Body of pancreas (tissue), 4 donors: Measurements from ENCODE around the gene GRK3. TPM values are rescaled to one million over a fixed set of nuclear protein-coding genes. Genes with fewer than 3 reads are reported as not detected.
"Not testable (repeated sequence)": the region's sequence is repeated elsewhere in the genome, so short reads cannot be mapped to it uniquely, and the experiment has no call there.

ENCODE experiments used
- ATAC-seq: fragments of 150-250 bp; one replicate; pipeline ENCODE4 v1.9.1; 2016
- DNase-seq, 4 donors: peaks; one replicate each; pipeline ENCODE4 v3.0.0-alpha.2; 2019
- H3K27ac ChIP-seq, 4 donors: fragments of 200-600 bp; sonication (generic); 1 replicate in 3 of 4; 2 replicates in 1 of 4; pipeline versions ENCODE4 v1.5.1 to v1.6.1; 2016 to 2019; ENCODE audit warnings: mild to moderate bottlenecking in 1 of 4, mixed read lengths in 1 of 4, moderate library complexity in 1 of 4
- H3K27me3 ChIP-seq, 2 donors: fragments of 200-600 bp; sonication (generic); one replicate each; pipeline ENCODE4 v1.6.0; 2016; ENCODE audit warnings: mild to moderate bottlenecking in 1 of 2
- H3K36me3 ChIP-seq, 2 donors: fragments of 200-600 bp; sonication (generic); replicated peaks in 1 of 2; 2 replicates each; pipeline ENCODE4 v1.5.1; 2016; ENCODE audit warnings: low read depth in 2 of 2; ENCODE audit not compliant: insufficient read depth in 1 of 2
- H3K4me1 ChIP-seq: fragments of 200-600 bp; sonication (generic); one replicate; pipeline ENCODE4 v1.6.0; 2016
- H3K4me3 ChIP-seq, 2 donors: fragments of 200-600 bp; sonication (generic); 1 replicate in 1 of 2; 2 replicates in 1 of 2; pipeline ENCODE4 v1.5.1; 2016 to 2019
- H3K9me3 ChIP-seq, 3 donors: fragments of 200-600 bp; sonication (generic); 1 replicate in 2 of 3; 2 replicates in 1 of 3; pipeline ENCODE4 v1.5.1; 2016
- CTCF ChIP-seq, 7 experiments: fragments of 450-650 bp in 4 of 7; fragments of 200-600 bp in 3 of 7; sonication (generic) in 3 of 7; IDR thresholded peaks; one replicate each; pipeline ENCODE4 v1.5.1; 2016 to 2019; ENCODE audit warnings: antibody characterized with exemption in 7 of 7
- POLR2A ChIP-seq, 3 donors: fragments of 450-650 bp; IDR thresholded peaks; one replicate each; pipeline ENCODE4 v1.6.1; 2016; ENCODE audit warnings: antibody characterized with exemption in 3 of 3, mild to moderate bottlenecking in 2 of 3
- WGBS, 2 donors: methylation state at CpG; one replicate each; pipeline ENCODE4 v1.1.5; 2017; 5-methylcytosine and 5-hydroxymethylcytosine counted together
- intact Hi-C: fragments of 100-400 bp; cut with DNase I; formaldehyde crosslinking; loops from one replicate; pipeline ENCODE4 v1.15.1; 2023
- total RNA-seq, 2 donors: library from RNA; depleted of rRNA; stranded (reverse); fragments of >200 nt; gene quantifications; one replicate each; pipeline ENCODE4 v1.1.0, GENCODE V29; 2016

GRK3 gene
- total RNA-seq, 2 donors from 2014 or later: 10.4 to 10.9 TPM

- ATAC-seq: no peak
- 44 to 58% methylated on average over 2 of the region's 2 CpGs for WGBS, 2 donors
- H3K27ac ChIP-seq: peak overlapping the region in 1 of 4 donors; percentile 62
Measured at GRCh38 chr22:25566898-25567235, 2.4 kb downstream of the GRK3 start.

GRCh38 chr22:25567251-25567675 is 2.8 kb downstream of the GRK3 start:
- Histone ChIP-seq H3K27me3 (no peaks in the 10 kb centered on the region), H3K27ac (peak overlapping the region in 1 of 4 donors; percentile 62), H3K9me3 (no peaks in the 10 kb centered on the region), H3K4me1 (peaks cover 31% of the 10 kb centered on the region), H3K36me3 (no peaks in the 10 kb centered on the region), H3K4me3 (no peak overlapping the region)
- 55 to 62% methylated on average over 1 of the region's 1 CpG for WGBS, 2 donors
- intact Hi-C loops: no loop called here
- TF ChIP-seq POLR2A (IDR thresholded peaks at IDR 0.05) (no peak), CTCF (IDR thresholded peaks at IDR 0.05) (no peak)
- ATAC-seq: no peak
- DNase-seq: no peak

More at GRCh38 chr22:25566898-25567235, 2.4 kb downstream of the GRK3 start:
- intact Hi-C loops: no loop called here
- no peaks in the 10 kb centered on the region for H3K9me3 ChIP-seq
- no peaks in the 10 kb centered on the region for H3K27me3 ChIP-seq
- TF ChIP-seq CTCF (IDR thresholded peaks at IDR 0.05) (no peak), POLR2A (IDR thresholded peaks at IDR 0.05) (no peak)
- no peak for DNase-seq
- no peaks in the 10 kb centered on the region for H3K36me3 ChIP-seq
- peaks cover 31% of the 10 kb centered on the region for H3K4me1 ChIP-seq
- H3K4me3 ChIP-seq: no peak overlapping the region

DNA sequence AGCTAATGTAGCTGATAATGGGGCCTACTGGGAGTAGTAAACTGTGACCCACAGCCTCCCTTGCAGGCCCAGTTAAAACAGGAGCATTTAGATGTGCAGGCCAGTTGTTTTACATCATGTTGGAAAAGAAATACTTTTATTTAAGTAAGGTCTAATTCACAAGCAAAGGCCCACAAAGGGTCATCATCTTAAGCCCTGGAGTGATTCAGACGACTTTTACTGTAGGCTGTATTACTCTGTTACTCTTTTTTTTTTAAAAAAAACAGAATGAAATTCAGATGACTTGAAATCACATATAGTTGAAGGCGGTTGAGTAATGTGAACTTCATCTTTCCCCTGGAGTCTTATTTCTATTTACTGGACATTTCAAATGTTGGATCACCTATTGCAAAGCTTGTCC is 3.6 kb downstream of the GRK3 start:
- H3K36me3 ChIP-seq, DNase-seq, ATAC-seq, H3K9me3 ChIP-seq, H3K4me3 ChIP-seq, H3K27me3 ChIP-seq, intact Hi-C loops: not testable (repeated sequence)
- 67 to 70% methylated on average over 2 of the region's 2 CpGs for WGBS, 2 donors
- peaks cover 31% of the 10 kb centered on the region for H3K4me1 ChIP-seq
- H3K27ac ChIP-seq: peak overlapping the region in 1 of 4 donors; percentile 62

DNA sequence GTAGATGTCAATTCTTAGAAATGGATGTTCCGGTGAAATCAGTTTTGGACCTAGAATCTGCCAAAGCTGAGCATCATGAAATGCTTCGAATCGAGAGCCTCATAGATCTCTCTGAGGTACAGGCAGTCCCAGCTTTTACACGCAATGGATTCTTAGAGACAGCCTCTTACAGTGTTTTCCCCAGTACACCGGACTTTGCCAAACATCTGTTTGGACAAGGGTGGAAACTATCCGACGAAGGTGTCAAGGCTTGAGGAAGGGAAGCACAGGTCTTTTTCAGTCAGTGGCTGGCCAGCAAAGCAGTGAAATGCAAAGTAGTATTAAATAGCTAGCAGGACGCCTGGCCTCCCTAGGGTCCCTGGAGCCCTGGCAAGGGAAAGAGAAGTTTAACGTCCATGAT is 4.9 kb downstream of the GRK3 start:
- ATAC-seq (no peak), DNase-seq (no peak)
- Histone ChIP-seq H3K27me3 (no peaks in the 10 kb centered on the region), H3K36me3 (no peaks in the 10 kb centered on the region), H3K4me3 (no peak overlapping the region), H3K27ac (peak overlapping the region in 1 of 4 donors; percentile 18), H3K4me1 (peaks cover 23% of the 10 kb centered on the region), H3K9me3 (no peaks in the 10 kb centered on the region)
- TF ChIP-seq CTCF (IDR thresholded peaks at IDR 0.05): no peak
- TF ChIP-seq POLR2A (IDR thresholded peaks at IDR 0.05): no peak
- WGBS, 2 donors: 47 to 52% methylated on average over 9 of the region's 9 CpGs
- intact Hi-C loops: no loop called here

DNA sequence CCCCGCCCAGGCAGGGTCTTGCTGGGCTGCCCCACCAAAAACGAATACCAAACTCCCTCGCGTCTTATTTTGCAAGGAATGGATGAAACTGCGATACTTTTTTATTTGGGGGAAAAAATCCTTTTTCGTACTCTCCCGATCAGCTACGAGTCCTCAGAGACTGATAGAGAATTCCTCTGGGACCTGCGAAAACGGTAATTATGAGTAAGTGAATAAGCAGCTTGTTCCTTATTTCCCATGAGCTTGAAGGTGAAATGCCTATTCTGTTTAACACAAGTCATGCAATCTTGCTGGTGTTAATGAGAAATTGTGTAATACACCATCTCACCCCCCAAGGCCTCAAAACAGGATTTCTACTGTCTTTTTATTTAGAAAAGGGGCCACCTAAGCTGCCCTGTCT is 5.5 kb downstream of the GRK3 start:
- no peaks in the 10 kb centered on the region for H3K27me3 ChIP-seq
- DNase-seq (no peak), ATAC-seq (no peak)
- no peaks in the 10 kb centered on the region for H3K9me3 ChIP-seq
- WGBS, 2 donors: 70 to 74% methylated on average over 10 of the region's 10 CpGs
- H3K36me3 ChIP-seq: no peaks in the 10 kb centered on the region
- no peak overlapping the region for H3K4me3 ChIP-seq
- TF ChIP-seq POLR2A (IDR thresholded peaks at IDR 0.05) (no peak), CTCF (IDR thresholded peaks at IDR 0.05) (no peak)
- intact Hi-C loops: no loop called here
- peaks cover 22% of the 10 kb centered on the region for H3K4me1 ChIP-seq
- peak overlapping the region in 2 of 4 donors; percentile 18 to 35 for H3K27ac ChIP-seq
